HL-60 (cell line): ENCODE measurements around the gene MALRD1.

Experiments
- DNase-seq, 2 experiments: peaks; one replicate each; pipeline ENCODE4 v3.0.0-alpha.2; 2010 to 2020; ENCODE audit warnings: low read depth in 1 of 2, low spot score in 1 of 2
- H3K27ac ChIP-seq: fragments of 250-450 bp; sonication (Bioruptor Pico); replicated peaks from 2 replicates; pipeline ENCODE4 v1.5.1; 2020; ENCODE audit warnings: mild to moderate bottlenecking, moderate library complexity
- H3K27me3 ChIP-seq: fragments of 250-450 bp; sonication (Bioruptor Pico); 2 replicates; pipeline ENCODE4 v1.5.1; 2021; ENCODE audit warnings: mild to moderate bottlenecking, moderate library complexity; ENCODE audit not compliant: insufficient read depth, poor library complexity, severe bottlenecking
- H3K4me3 ChIP-seq: replicated peaks from 2 replicates; pipeline ENCODE4 v1.5.1; 2011; ENCODE audit warnings: mild to moderate bottlenecking, control low read depth, low read length; ENCODE audit not compliant: insufficient read depth
- GABPA ChIP-seq: IDR thresholded peaks from 2 replicates; pipeline ENCODE4 v1.6.1; 2012; ENCODE audit warnings: low read depth
- POLR2AphosphoS5 ChIP-seq: IDR thresholded peaks from 2 replicates; pipeline ENCODE4 v1.6.1; 2012; ENCODE audit warnings: low read depth
- SPI1 ChIP-seq: IDR thresholded peaks from 2 replicates; pipeline ENCODE4 v1.6.1; 2012; ENCODE audit warnings: low read depth, mild to moderate bottlenecking, borderline replicate concordance
- TF ChIP-seq, protein P1 (sequence below): IDR thresholded peaks from 2 replicates; pipeline ENCODE4 v1.6.1; 2012; ENCODE audit warnings: low read depth; ENCODE audit not compliant: insufficient replicate concordance
- TF ChIP-seq, protein P2 (sequence below): IDR thresholded peaks from one replicate; pipeline ENCODE4 v1.5.1; 2011; ENCODE audit warnings: low read length, control low read depth, inconsistent platforms; ENCODE audit not compliant: insufficient read depth

Gene MALRD1

DNA sequence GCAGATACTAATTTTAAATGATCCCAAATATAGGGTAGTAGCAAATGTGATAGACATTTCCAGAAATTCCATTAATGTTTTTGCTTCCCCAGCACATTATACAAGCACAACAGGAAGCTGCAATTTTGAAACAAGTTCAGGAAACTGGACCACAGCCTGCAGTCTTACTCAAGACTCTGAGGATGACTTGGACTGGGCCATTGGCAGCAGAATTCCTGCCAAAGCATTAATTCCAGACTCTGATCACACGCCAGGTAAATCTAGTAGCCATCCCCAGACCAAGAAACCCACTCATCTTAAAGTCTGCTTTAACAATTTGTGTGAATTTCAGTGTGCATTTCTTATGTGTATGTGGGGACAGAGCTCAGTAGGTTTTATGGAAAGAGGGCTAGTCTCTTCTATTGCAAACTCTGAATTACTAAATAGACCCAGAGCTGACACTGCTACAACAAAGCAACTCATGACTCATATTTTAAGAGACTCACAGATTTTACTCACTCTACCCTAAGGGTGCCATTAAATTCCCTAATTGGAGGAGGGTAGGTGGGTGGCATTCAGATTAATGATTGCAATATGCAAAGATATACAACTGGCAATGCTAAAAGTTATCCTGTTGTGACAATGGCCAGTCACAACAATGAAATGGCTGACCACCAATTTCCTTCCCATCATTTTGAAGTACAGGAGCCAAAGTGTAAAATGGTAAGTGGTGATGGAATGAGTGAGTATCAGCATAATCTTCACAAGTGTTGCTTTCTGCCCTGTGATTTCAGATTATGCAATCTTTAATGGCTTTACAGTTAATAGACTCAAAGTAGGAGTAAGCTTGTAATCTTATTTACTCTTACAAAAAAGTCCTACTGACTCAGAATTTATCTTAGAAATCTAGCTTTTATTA, 450.0 kb downstream of the MALRD1 start:
- H3K4me3 ChIP-seq, result no peak overlapping the region
- no peaks in the 10 kb centered on the region for H3K27me3 ChIP-seq
- TF ChIP-seq SPI1, result no peak
- TF ChIP-seq GABPA, result no peak
- no peak for TF ChIP-seq POLR2AphosphoS5
- TF ChIP-seq, protein P1, sequence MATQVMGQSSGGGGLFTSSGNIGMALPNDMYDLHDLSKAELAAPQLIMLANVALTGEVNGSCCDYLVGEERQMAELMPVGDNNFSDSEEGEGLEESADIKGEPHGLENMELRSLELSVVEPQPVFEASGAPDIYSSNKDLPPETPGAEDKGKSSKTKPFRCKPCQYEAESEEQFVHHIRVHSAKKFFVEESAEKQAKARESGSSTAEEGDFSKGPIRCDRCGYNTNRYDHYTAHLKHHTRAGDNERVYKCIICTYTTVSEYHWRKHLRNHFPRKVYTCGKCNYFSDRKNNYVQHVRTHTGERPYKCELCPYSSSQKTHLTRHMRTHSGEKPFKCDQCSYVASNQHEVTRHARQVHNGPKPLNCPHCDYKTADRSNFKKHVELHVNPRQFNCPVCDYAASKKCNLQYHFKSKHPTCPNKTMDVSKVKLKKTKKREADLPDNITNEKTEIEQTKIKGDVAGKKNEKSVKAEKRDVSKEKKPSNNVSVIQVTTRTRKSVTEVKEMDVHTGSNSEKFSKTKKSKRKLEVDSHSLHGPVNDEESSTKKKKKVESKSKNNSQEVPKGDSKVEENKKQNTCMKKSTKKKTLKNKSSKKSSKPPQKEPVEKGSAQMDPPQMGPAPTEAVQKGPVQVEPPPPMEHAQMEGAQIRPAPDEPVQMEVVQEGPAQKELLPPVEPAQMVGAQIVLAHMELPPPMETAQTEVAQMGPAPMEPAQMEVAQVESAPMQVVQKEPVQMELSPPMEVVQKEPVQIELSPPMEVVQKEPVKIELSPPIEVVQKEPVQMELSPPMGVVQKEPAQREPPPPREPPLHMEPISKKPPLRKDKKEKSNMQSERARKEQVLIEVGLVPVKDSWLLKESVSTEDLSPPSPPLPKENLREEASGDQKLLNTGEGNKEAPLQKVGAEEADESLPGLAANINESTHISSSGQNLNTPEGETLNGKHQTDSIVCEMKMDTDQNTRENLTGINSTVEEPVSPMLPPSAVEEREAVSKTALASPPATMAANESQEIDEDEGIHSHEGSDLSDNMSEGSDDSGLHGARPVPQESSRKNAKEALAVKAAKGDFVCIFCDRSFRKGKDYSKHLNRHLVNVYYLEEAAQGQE, result no peak
- TF ChIP-seq, protein P2, sequence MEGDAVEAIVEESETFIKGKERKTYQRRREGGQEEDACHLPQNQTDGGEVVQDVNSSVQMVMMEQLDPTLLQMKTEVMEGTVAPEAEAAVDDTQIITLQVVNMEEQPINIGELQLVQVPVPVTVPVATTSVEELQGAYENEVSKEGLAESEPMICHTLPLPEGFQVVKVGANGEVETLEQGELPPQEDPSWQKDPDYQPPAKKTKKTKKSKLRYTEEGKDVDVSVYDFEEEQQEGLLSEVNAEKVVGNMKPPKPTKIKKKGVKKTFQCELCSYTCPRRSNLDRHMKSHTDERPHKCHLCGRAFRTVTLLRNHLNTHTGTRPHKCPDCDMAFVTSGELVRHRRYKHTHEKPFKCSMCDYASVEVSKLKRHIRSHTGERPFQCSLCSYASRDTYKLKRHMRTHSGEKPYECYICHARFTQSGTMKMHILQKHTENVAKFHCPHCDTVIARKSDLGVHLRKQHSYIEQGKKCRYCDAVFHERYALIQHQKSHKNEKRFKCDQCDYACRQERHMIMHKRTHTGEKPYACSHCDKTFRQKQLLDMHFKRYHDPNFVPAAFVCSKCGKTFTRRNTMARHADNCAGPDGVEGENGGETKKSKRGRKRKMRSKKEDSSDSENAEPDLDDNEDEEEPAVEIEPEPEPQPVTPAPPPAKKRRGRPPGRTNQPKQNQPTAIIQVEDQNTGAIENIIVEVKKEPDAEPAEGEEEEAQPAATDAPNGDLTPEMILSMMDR, result no peak
- no peak overlapping the region for H3K27ac ChIP-seq
- no peak for DNase-seq

DNA sequence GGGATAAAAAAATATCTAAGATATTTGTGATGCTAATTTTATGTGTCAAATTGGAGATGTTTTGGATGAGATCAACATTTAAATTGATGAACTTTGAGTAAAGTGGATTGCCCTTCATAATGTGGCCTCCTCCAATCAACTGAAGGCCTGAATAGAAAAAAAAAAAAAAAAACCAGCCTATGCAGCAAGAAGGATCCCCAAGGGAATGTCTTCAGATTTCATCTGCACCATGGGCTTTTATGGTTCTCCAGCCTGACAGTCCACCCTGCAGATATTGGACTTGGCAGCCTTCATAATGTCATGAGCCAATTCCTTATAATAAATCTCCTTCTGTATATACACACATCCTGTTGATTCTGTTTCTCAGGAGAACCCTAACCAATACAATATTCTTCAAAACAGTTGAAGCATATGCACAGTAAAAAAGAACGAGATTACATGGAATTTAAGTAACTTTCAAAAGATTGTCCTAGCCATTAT, 450.7 kb downstream of the MALRD1 start:
- TF ChIP-seq, protein P2, result no peak
- TF ChIP-seq SPI1, result no peak
- TF ChIP-seq POLR2AphosphoS5, result no peak
- TF ChIP-seq GABPA, result no peak
- TF ChIP-seq, protein P1, result no peak
- no peak overlapping the region for H3K4me3 ChIP-seq
- no peaks in the 10 kb centered on the region for H3K27me3 ChIP-seq
- no peak for DNase-seq
- no peak overlapping the region for H3K27ac ChIP-seq

DNA sequence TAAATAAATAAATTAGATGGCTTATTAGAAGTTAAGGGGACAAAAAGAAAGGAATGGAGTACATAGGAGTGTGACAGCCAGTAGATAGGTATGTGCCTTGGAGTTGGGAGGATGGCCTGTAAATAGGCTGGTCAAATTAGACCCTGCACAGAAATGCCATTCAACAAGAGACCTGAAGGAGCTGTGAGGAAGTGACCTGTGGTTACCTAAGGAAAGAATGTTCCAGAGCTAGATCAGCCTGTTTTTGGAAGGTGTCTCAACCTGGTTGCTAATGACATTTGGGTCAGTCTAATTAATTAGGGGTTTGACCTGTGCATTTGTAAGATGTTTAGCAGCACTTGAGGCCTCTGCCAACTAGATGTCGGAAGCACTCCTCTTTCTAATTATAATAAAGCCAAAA, 452.4 kb downstream of the MALRD1 start:
- Histone ChIP-seq H3K27ac (no peak overlapping the region), H3K4me3 (no peak overlapping the region), H3K27me3 (no peaks in the 10 kb centered on the region)
- DNase-seq, result no peak
- no peak for TF ChIP-seq GABPA
- TF ChIP-seq POLR2AphosphoS5, result no peak
- no peak for TF ChIP-seq SPI1
- TF ChIP-seq, protein P2, result no peak
- TF ChIP-seq, protein P1, result no peak
